Measurements from ENCODE around the gene IFT22.
"Not testable (repeated sequence)": the region's sequence is repeated elsewhere in the genome, so short reads cannot be mapped to it uniquely, and the experiment has no call there.

The IFT22 gene

DNA sequence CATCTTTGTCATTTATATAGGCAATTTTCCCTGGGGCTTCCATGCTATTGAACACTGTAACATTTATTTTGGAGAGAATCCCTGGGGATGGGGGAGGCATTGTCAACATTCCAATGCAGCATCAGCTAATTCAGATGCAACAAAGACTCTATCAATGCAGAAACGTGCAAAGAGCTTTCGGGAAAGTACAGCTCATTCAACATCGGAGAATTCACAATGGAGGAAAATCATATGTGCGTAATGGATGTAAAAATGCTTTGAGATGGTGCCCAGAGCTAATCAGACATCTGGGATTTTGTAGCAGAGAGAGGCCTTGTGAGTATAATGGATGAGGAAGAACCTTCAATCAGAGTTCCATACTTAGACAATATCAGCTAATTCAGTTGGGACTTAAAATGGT lies 48.4 kb downstream of the IFT22 start:
- no peak for DNase-seq

DNA sequence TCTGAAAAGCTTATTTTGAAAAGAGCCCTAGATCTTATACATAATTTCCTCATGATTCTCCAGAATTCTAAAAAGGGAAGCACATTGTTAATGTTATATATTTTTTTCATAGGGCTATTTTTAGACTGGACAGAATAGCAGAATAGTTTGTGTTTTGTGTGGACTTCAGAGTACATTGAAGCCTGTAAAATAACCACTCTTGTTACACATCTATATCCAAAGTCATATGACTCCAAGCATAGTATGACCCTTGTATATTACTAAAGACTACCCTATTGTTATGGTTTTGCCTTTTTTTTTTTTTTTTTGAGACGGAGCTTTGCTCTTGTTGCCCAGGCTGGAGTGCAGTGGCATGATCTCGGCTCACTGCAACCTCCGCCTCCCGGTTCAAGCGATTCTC lies 50.6 kb downstream of the IFT22 start:
- no peak for DNase-seq

DNA sequence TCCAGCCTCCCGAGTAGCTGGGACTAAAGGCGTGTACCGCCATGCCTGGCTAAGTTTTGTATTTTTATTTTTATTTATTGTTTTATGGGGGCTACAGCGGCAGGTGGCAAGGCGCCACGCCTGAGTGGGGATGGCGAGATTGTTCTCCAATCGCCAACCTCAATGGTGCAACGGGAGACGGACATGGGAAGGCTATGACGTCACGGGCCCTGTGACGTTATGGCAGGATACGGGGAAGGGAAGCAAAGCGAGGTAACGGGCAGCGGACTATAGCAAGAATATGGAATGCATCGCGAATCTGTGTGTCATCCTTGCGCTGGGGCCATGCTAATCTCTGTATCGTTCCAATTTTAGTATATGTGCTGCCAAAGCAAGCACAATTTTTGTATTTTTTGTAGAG lies 51.9 kb downstream of the IFT22 start:
- no peak for DNase-seq

DNA sequence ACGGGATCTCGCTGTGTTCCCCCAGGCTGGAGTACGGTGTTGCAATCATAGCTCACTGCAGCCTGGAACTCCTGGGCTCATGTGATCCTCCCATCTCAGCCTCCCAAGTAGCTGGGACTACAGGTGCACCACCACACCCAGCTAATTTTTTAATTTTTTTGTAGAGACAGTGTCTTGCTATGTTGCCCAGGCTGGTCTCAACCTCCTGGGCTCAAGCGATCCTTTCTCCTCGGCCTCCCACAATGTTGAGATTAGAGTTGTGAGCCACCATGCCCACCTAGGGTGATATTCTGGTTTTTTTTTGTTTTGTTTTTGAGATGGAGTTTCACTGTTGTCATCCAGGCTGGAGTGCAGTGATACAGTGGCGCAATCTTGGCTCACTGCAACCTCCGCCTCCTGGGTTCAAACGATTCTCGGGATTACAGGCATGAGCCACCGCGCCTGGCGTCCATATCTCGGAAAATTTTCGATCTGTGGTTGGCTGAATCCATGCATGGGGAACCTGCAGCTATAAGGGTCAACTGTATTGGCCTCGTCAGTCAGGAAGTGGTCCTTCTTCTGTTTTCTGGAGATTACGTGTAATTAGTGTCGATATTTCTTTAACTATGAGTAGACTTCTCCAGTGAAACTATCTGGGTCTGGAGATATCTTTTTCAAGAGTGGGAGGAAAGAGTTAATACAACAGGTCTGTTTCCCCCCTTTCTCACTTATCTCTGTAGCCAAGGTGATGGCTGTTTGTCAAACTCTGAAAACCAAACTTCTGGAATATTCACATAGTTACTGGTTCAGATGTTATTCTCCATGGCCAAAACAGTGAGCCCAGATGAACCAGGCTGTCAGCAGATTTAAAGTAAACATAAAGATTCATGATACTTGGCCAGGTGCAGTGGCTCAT lies 55.7 kb downstream of the IFT22 start:
- DNase-seq = no peak

DNA sequence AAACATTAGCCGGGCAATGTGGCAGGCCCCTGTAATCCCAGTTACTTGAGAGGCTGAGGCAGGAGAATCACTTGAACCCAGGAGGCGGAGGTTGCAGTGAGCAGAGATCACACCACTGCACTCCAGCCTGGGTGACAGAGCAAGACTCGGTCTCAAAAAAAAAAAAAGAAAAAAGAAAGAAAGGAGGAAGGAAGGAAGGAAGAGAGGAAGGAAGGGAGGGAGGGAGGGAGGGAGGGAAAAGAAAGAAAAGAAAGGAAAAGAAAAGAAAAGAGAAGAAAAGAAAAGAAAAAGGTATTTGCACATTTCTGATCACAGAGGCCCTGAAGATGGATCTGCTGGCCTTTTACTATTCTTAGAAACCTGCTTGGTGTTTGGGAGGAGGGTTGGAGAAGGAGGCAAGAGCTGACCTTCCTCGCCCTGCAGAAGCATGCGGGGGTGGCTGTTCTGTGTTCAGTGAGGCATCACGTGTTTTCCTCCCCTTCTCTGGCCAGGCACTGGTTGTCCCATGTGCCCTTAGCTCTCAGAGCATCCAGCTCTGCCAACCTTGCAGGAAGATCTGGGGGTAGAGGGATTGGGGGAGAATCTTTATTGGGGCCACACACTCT lies 57.4 kb downstream of the IFT22 start:
- DNase-seq = not testable (repeated sequence)

All from stimulated activated CD4-positive, alpha-beta T cell treated with anti-CD3 and anti-CD28 coated beads, Interleukin-4, amount 100 ng/mL, for 24 hours (primary cell).